Measurements from ENCODE around the gene HAS3. TPM values are rescaled to one million over a fixed set of nuclear protein-coding genes. Genes with fewer than 3 reads are reported as not detected.

HAS3 gene
- total and polyA plus RNA-seq, 2 donors (not counting 3 experiments of a cell fraction or from before 2014, with no cell fraction given), result 1.5 to 1.8 TPM

GRCh38 chr16:69115837-69116236 is 10.4 kb downstream of the HAS3 start:
- no peaks in the 10 kb centered on the region for H3K79me2 ChIP-seq (ENCODE audit: control insufficient read depth, insufficient read depth, low read length)
- no peaks in the 10 kb centered on the region for H3K27me3 ChIP-seq (ENCODE audit: control insufficient read depth in 2 of 2, insufficient read depth in 2 of 2, low read length in 2 of 2)
- no peak overlapping the region for H3K4me3 ChIP-seq (replicated peaks in 1 of 3; ENCODE audit: insufficient read depth in 1 of 3, low read depth in 1 of 3, low read length in 3 of 3)
- H4K20me1 ChIP-seq (replicated peaks; ENCODE audit: control insufficient read depth, extremely low read depth, insufficient read depth, low read length), result peaks cover 3% of the 10 kb centered on the region
- peaks cover 17% of the 10 kb centered on the region for H3K4me1 ChIP-seq (ENCODE audit: control insufficient read depth, extremely low read depth, insufficient read depth, low read length)
- intact Hi-C loops (cut with micrococcal nuclease), result no loop called here
- H3K9ac ChIP-seq (replicated peaks; ENCODE audit: extremely low read depth, insufficient read depth, low read length), result no peak overlapping the region
- ChIA-PET POLR2A (no interaction called here), CTCF (interaction anchor here (1.0 to 2.1 kb wide), 3 partner anchors 10 to 214 kb away, joined by 3 to 5 read pairs (median 3); partner anchors contain the start of gene HAS3)
- H3K4me2 ChIP-seq (ENCODE audit: insufficient read depth, low read length), result no peak overlapping the region
- dilution Hi-C loops (cut with MboI; ENCODE audit: extremely low pct_ligation_motif_present, low sequenced_read_pairs), result no loop called here
- no peaks in the 10 kb centered on the region for H3K9me3 ChIP-seq (replicated peaks; ENCODE audit: control insufficient read depth, insufficient read depth, low read length)
- FAIRE-seq, result no peak
- peaks cover 2 to 23% of the 10 kb centered on the region in 2 experiments for H3K36me3 ChIP-seq (ENCODE audit: control insufficient read depth in 2 of 2, extremely low read depth in 1 of 2, insufficient read depth in 2 of 2, low read length in 2 of 2)
- no peak overlapping the region for H3K27ac ChIP-seq (ENCODE audit: insufficient read depth, low read depth, low read length)
- BruUV-seq (replicated peaks), result no TSS peak
- TF ChIP-seq MYC (IDR thresholded peaks at IDR 0.05; ENCODE audit: low read depth, low read length), result no peak
- TF ChIP-seq EZH2 (IDR thresholded peaks at IDR 0.05; ENCODE audit: borderline replicate concordance, low read depth, low read length, severe bottlenecking), result no peak
- TF ChIP-seq FOS (IDR thresholded peaks at IDR 0.05; ENCODE audit: borderline replicate concordance, insufficient read depth, low read length), result no peak
- TF ChIP-seq POLR2AphosphoS5 (IDR thresholded peaks at IDR 0.05; ENCODE audit: insufficient read depth, low read depth, low read length), result no peak
- TF ChIP-seq JUN (IDR thresholded peaks at IDR 0.05; ENCODE audit: borderline replicate concordance, insufficient read depth, insufficient read length, low read depth), result no peak
- TF ChIP-seq GATA2 (IDR thresholded peaks at IDR 0.05; ENCODE audit: insufficient read depth, insufficient read length, low read depth, low read length), result no peak
- no peak for TF ChIP-seq POLR2A (IDR thresholded peaks at IDR 0.05; ENCODE audit: low read depth, low read length)
- H3K9me1 ChIP-seq (replicated peaks; ENCODE audit: control insufficient read depth, extremely low read depth, insufficient read depth, low read length), result no peaks in the 10 kb centered on the region
- no peak overlapping the region for H2AFZ ChIP-seq (ENCODE audit: low read depth, low read length)
- DNase-seq (ENCODE audit: low read depth, low spot score), result no peak

DNA sequence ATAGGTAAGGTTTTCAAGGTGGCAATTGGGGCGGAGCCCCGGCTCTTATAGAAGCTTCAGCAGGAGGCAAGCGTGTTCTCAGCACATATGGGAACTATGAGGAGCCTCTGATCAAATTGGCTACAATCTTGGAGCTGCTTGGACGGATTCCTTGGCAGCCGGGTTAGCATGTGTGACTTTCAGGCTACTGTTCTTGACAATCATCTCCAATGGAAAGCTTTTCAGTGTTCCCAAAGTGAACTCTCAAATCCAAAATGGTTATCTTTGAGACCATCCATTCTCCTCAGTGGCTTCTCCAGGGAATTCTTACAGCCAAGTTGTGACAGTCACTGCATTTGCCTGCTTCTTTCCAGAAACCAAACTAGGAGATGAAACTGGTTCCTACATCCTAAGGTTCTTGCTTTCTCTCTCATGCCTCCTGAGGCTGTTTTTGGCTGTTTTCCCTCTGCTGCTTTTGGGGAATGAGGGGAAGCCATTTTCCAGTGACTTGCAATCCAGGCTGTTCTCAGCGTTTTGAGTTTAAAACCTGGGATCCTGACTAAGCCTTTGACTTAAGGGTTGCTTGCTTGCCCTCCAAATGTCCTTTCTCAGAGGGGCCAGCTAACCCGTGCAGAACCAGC is 10.9 kb downstream of the HAS3 start:
- dilution Hi-C loops (cut with MboI; ENCODE audit: extremely low pct_ligation_motif_present, low sequenced_read_pairs) (no loop called here), intact Hi-C loops (cut with micrococcal nuclease) (no loop called here)
- H3K9me3 ChIP-seq (replicated peaks; ENCODE audit: control insufficient read depth, insufficient read depth, low read length), result no peaks in the 10 kb centered on the region
- CTCF ChIA-PET, result interaction anchor here (1.0 to 2.3 kb wide), 5 partner anchors 8 to 269 kb away, joined by 3 to 11 read pairs (median 3); partner anchors contain the start of gene HAS3
- H4K20me1 ChIP-seq (replicated peaks; ENCODE audit: control insufficient read depth, extremely low read depth, insufficient read depth, low read length), result peaks cover 3% of the 10 kb centered on the region
- no peak overlapping the region for H3K27ac ChIP-seq (ENCODE audit: insufficient read depth, low read depth, low read length)
- no peaks in the 10 kb centered on the region for H3K27me3 ChIP-seq (ENCODE audit: control insufficient read depth in 2 of 2, insufficient read depth in 2 of 2, low read length in 2 of 2)
- FAIRE-seq, result no peak
- no peaks in the 10 kb centered on the region for H3K9me1 ChIP-seq (replicated peaks; ENCODE audit: control insufficient read depth, extremely low read depth, insufficient read depth, low read length)
- peaks cover 17% of the 10 kb centered on the region for H3K4me1 ChIP-seq (ENCODE audit: control insufficient read depth, extremely low read depth, insufficient read depth, low read length)
- POLR2A ChIA-PET, result no interaction called here
- no peak overlapping the region for H3K4me3 ChIP-seq (replicated peaks in 1 of 3; ENCODE audit: insufficient read depth in 1 of 3, low read depth in 1 of 3, low read length in 3 of 3)
- no peaks in the 10 kb centered on the region for H3K79me2 ChIP-seq (ENCODE audit: control insufficient read depth, insufficient read depth, low read length)
- BruUV-seq (replicated peaks), result no TSS peak
- no peak overlapping the region for H3K9ac ChIP-seq (replicated peaks; ENCODE audit: extremely low read depth, insufficient read depth, low read length)
- H2AFZ ChIP-seq (ENCODE audit: low read depth, low read length), result no peak overlapping the region
- DNase-seq (ENCODE audit: low read depth, low spot score), result no peak
- peaks cover 2 to 26% of the 10 kb centered on the region in 2 experiments for H3K36me3 ChIP-seq (ENCODE audit: control insufficient read depth in 2 of 2, extremely low read depth in 1 of 2, insufficient read depth in 2 of 2, low read length in 2 of 2)
- H3K4me2 ChIP-seq (ENCODE audit: insufficient read depth, low read length), result no peak overlapping the region
- TF ChIP-seq, protein P1, sequence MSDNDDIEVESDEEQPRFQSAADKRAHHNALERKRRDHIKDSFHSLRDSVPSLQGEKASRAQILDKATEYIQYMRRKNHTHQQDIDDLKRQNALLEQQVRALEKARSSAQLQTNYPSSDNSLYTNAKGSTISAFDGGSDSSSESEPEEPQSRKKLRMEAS (IDR thresholded peaks at IDR 0.05; ENCODE audit: insufficient read depth, insufficient read length), result no peak
- TF ChIP-seq POLR2A (IDR thresholded peaks at IDR 0.05; ENCODE audit: low read depth, low read length), result no peak
- TF ChIP-seq EZH2 (IDR thresholded peaks at IDR 0.05; ENCODE audit: borderline replicate concordance, low read depth, low read length, severe bottlenecking), result no peak
- TF ChIP-seq FOS (IDR thresholded peaks at IDR 0.05; ENCODE audit: borderline replicate concordance, insufficient read depth, low read length), result no peak
- TF ChIP-seq GATA2 (IDR thresholded peaks at IDR 0.05; ENCODE audit: insufficient read depth, insufficient read length, low read depth, low read length), result no peak
- no peak for TF ChIP-seq JUN (IDR thresholded peaks at IDR 0.05; ENCODE audit: borderline replicate concordance, insufficient read depth, insufficient read length, low read depth)
- TF ChIP-seq MYC (IDR thresholded peaks at IDR 0.05; ENCODE audit: low read depth, low read length), result no peak
- TF ChIP-seq, protein P2, sequence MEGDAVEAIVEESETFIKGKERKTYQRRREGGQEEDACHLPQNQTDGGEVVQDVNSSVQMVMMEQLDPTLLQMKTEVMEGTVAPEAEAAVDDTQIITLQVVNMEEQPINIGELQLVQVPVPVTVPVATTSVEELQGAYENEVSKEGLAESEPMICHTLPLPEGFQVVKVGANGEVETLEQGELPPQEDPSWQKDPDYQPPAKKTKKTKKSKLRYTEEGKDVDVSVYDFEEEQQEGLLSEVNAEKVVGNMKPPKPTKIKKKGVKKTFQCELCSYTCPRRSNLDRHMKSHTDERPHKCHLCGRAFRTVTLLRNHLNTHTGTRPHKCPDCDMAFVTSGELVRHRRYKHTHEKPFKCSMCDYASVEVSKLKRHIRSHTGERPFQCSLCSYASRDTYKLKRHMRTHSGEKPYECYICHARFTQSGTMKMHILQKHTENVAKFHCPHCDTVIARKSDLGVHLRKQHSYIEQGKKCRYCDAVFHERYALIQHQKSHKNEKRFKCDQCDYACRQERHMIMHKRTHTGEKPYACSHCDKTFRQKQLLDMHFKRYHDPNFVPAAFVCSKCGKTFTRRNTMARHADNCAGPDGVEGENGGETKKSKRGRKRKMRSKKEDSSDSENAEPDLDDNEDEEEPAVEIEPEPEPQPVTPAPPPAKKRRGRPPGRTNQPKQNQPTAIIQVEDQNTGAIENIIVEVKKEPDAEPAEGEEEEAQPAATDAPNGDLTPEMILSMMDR (IDR thresholded peaks at IDR 0.05; ENCODE audit: extremely low read depth in 1 of 2, insufficient read depth in 1 of 2, low read depth in 1 of 2, low read length in 2 of 2), result no peak
- no peak for TF ChIP-seq POLR2AphosphoS5 (IDR thresholded peaks at IDR 0.05; ENCODE audit: insufficient read depth, low read depth, low read length)
